ENCODE measurements around the gene ABCC6.

The ABCC6 gene

DNA sequence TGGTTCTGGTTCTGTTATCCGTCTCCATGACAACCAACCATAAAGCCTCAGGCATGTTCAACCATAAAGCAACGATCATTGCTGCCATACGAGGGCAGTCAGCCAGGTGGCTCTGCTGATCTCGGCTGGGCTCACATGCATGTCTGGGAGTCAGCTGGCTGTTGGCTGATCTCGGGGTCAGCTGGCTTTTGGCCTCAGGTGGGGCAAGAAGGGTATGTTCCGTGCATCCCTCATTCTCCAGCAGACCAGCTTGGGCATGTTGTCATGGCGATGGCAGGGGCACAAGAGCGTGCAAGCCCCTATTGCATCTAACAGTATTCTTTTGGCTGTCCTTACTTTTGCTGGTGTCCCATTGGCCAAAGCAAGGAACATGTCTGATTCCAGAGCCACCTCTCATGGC, 86.2 kb downstream of the ABCC6 start:
- H3K9me2 ChIP-seq (replicated peaks; ENCODE audit: insufficient read depth, low read length) = no peaks in the 10 kb centered on the region
- H4K20me1 ChIP-seq (ENCODE audit: low read depth, low read length) = no peaks in the 10 kb centered on the region
- no peak overlapping the region for H3K4me2 ChIP-seq (ENCODE audit: low read depth, low read length, poor library complexity, severe bottlenecking)
- no peaks in the 10 kb centered on the region for H3F3A ChIP-seq (ENCODE audit: insufficient read depth)
- H3K79me2 ChIP-seq (ENCODE audit: insufficient read depth, low read length) = no peaks in the 10 kb centered on the region
- H2AFZ ChIP-seq (ENCODE audit: low read depth, low read length, severe bottlenecking) = no peak overlapping the region
- no peak overlapping the region for H3K27ac ChIP-seq (ENCODE audit: low read depth, low read length)
- TF ChIP-seq CTCF (IDR thresholded peaks at IDR 0.05; ENCODE audit: insufficient read depth, low read length, poor library complexity, severe bottlenecking) (no peak), EZH2phosphoT487 (conservative IDR thresholded peaks at IDR 0.05; ENCODE audit: low read length) (no peak)
- no peaks in the 10 kb centered on the region for H3K27me3 ChIP-seq (ENCODE audit: low read length)
- H3K9me3 ChIP-seq (ENCODE audit: insufficient read depth, low read length) = no peaks in the 10 kb centered on the region
- no peak overlapping the region for H3K4me3 ChIP-seq (ENCODE audit: insufficient read depth, low read length, poor library complexity, severe bottlenecking)
- H3K9ac ChIP-seq (ENCODE audit: low read length) = no peak overlapping the region
- peaks cover 2% of the 10 kb centered on the region; the same call in 1 of the 2 replicates for H3K36me3 ChIP-seq (ENCODE audit: low read length)

GRCh38 chr16:16136588-16136987, 86.7 kb downstream of the ABCC6 start:
- H3K4me3 ChIP-seq (ENCODE audit: insufficient read depth, low read length, poor library complexity, severe bottlenecking) = no peak overlapping the region
- H3K27ac ChIP-seq (ENCODE audit: low read depth, low read length) = no peak overlapping the region
- H3K27me3 ChIP-seq (ENCODE audit: low read length) = no peaks in the 10 kb centered on the region
- H3K4me2 ChIP-seq (ENCODE audit: low read depth, low read length, poor library complexity, severe bottlenecking) = no peak overlapping the region
- H4K20me1 ChIP-seq (ENCODE audit: low read depth, low read length) = no peaks in the 10 kb centered on the region
- TF ChIP-seq EZH2phosphoT487 (conservative IDR thresholded peaks at IDR 0.05; ENCODE audit: low read length) (no peak), CTCF (IDR thresholded peaks at IDR 0.05; ENCODE audit: insufficient read depth, low read length, poor library complexity, severe bottlenecking) (no peak)
- H3K9ac ChIP-seq (ENCODE audit: low read length) = no peak overlapping the region
- H2AFZ ChIP-seq (ENCODE audit: low read depth, low read length, severe bottlenecking) = no peak overlapping the region
- H3K79me2 ChIP-seq (ENCODE audit: insufficient read depth, low read length) = no peaks in the 10 kb centered on the region
- no peaks in the 10 kb centered on the region for H3F3A ChIP-seq (ENCODE audit: insufficient read depth)
- H3K9me3 ChIP-seq (ENCODE audit: insufficient read depth, low read length) = no peaks in the 10 kb centered on the region
- no peaks in the 10 kb centered on the region for H3K9me2 ChIP-seq (replicated peaks; ENCODE audit: insufficient read depth, low read length)
- peaks cover 2% of the 10 kb centered on the region; the same call in 1 of the 2 replicates for H3K36me3 ChIP-seq (ENCODE audit: low read length)

- Histone ChIP-seq H3K36me3 (ENCODE audit: low read length) (peaks cover 2% of the 10 kb centered on the region; the same call in 1 of the 2 replicates), H3K79me2 (ENCODE audit: insufficient read depth, low read length) (no peaks in the 10 kb centered on the region), H3K27ac (ENCODE audit: low read depth, low read length) (no peak overlapping the region), H3K4me2 (ENCODE audit: low read depth, low read length, poor library complexity, severe bottlenecking) (no peak overlapping the region), H2AFZ (ENCODE audit: low read depth, low read length, severe bottlenecking) (no peak overlapping the region), H3K4me3 (ENCODE audit: insufficient read depth, low read length, poor library complexity, severe bottlenecking) (no peak overlapping the region), H3K9ac (ENCODE audit: low read length) (no peak overlapping the region), H4K20me1 (ENCODE audit: low read depth, low read length) (no peaks in the 10 kb centered on the region), H3K27me3 (ENCODE audit: low read length) (no peaks in the 10 kb centered on the region), H3F3A (ENCODE audit: insufficient read depth) (no peaks in the 10 kb centered on the region), H3K9me3 (ENCODE audit: insufficient read depth, low read length) (no peaks in the 10 kb centered on the region), H3K9me2 (replicated peaks; ENCODE audit: insufficient read depth, low read length) (no peaks in the 10 kb centered on the region)
- TF ChIP-seq CTCF (IDR thresholded peaks at IDR 0.05; ENCODE audit: insufficient read depth, low read length, poor library complexity, severe bottlenecking) (no peak), EZH2phosphoT487 (conservative IDR thresholded peaks at IDR 0.05; ENCODE audit: low read length) (no peak)
Observed at GRCh38 chr16:16133943-16134604, 89.2 kb downstream of the ABCC6 start.
